Measurements from ENCODE around the gene MPIG6B.

Gene MPIG6B

GRCh38 chr6:31730631-31731086, 7.5 kb downstream of the MPIG6B start:
- Histone ChIP-seq H3F3A (ENCODE audit: control insufficient read depth, insufficient read depth) (peaks cover 33% of the 10 kb centered on the region), H3K9me2 (replicated peaks; ENCODE audit: control insufficient read depth, low read length) (no peaks in the 10 kb centered on the region), H3K36me3 (ENCODE audit: control insufficient read depth, low read length) (peaks cover 76% of the 10 kb centered on the region), H3K4me2 (ENCODE audit: low read length) (peak overlapping the region; percentile 90), H3K4me1 (ENCODE audit: control insufficient read depth, low read length) (peaks cover 55% of the 10 kb centered on the region), H3K27me3 (ENCODE audit: control insufficient read depth, low read length) (no peaks in the 10 kb centered on the region), H3K27ac (ENCODE audit: low read depth, low read length) (no peak overlapping the region), H3K9me3 (ENCODE audit: control insufficient read depth, insufficient read depth, low read length) (no peaks in the 10 kb centered on the region), H4K20me1 (ENCODE audit: control insufficient read depth, insufficient read depth, low read depth, low read length) (peaks cover 13% of the 10 kb centered on the region; the same call in 1 of the 2 replicates), H3K4me3 (ENCODE audit: low read length) (no peak overlapping the region), H3K79me2 (ENCODE audit: control insufficient read depth, low read length) (peaks cover 27% of the 10 kb centered on the region)
- TF ChIP-seq CTCF (IDR thresholded peaks at IDR 0.05; ENCODE audit: low read depth, low read length, poor library complexity, severe bottlenecking), result no peak
- TF ChIP-seq EZH2phosphoT487 (IDR thresholded peaks at IDR 0.05; ENCODE audit: borderline replicate concordance, low read length), result no peak

DNA sequence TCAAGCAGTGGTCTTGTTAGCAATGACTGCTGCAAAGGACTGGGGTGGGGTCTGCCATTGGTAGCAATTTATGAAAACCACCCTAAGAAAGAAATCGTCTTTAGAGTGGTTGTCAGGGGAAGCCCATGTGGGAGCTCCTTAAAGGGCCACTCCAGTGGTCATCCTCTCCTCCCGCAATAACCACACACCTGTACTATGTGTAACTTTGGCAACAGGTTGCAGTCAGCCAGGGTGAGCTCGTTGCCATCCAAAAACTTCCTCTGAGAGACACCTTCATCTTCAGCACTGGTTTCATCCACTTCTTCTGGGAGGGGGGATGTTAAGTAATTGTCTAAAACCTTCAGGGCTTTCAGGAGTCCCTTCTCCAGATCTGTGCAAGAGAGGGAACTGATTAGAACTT, 8.9 kb downstream of the MPIG6B start:
- H3F3A ChIP-seq (ENCODE audit: control insufficient read depth, insufficient read depth), result peaks cover 39% of the 10 kb centered on the region
- no peak overlapping the region for H3K4me3 ChIP-seq (ENCODE audit: low read length)
- no peaks in the 10 kb centered on the region for H3K27me3 ChIP-seq (ENCODE audit: control insufficient read depth, low read length)
- H4K20me1 ChIP-seq (ENCODE audit: control insufficient read depth, insufficient read depth, low read depth, low read length), result peaks cover 13% of the 10 kb centered on the region; the same call in 1 of the 2 replicates
- H3K4me2 ChIP-seq (ENCODE audit: low read length), result no peak overlapping the region
- peaks cover 40% of the 10 kb centered on the region for H3K79me2 ChIP-seq (ENCODE audit: control insufficient read depth, low read length)
- TF ChIP-seq EZH2phosphoT487 (IDR thresholded peaks at IDR 0.05; ENCODE audit: borderline replicate concordance, low read length), result no peak
- TF ChIP-seq CTCF (IDR thresholded peaks at IDR 0.05; ENCODE audit: low read depth, low read length, poor library complexity, severe bottlenecking), result no peak
- H3K9me3 ChIP-seq (ENCODE audit: control insufficient read depth, insufficient read depth, low read length), result no peaks in the 10 kb centered on the region
- no peak overlapping the region for H3K27ac ChIP-seq (ENCODE audit: low read depth, low read length)
- peaks cover 72% of the 10 kb centered on the region for H3K36me3 ChIP-seq (ENCODE audit: control insufficient read depth, low read length)
- H3K4me1 ChIP-seq (ENCODE audit: control insufficient read depth, low read length), result peaks cover 58% of the 10 kb centered on the region
- H3K9me2 ChIP-seq (replicated peaks; ENCODE audit: control insufficient read depth, low read length), result no peaks in the 10 kb centered on the region

DNA sequence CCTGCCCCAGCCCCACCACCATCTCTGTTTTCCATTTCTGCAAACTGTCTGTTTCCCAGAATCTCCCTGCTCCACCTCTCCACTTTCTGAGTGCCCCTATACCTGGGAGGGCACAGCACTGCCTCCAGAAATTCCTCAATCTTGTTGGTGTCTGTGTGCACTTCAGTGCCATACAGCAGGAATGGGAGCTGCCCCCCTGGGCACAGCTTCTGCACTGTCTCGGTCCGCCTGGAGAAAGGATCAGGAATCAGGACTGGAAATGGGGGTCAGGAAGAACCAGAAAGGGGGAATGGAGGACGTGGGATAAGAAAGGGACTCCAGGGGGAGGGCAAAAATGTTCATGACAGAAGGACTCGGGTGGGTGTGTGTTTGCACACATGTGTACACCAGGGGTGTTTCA, 10.6 kb downstream of the MPIG6B start:
- peak overlapping the region; percentile 96; the same call in 1 of the 2 replicates for H3K27ac ChIP-seq (ENCODE audit: low read depth, low read length)
- H3F3A ChIP-seq (ENCODE audit: control insufficient read depth, insufficient read depth), result peaks cover 46% of the 10 kb centered on the region
- H3K27me3 ChIP-seq (ENCODE audit: control insufficient read depth, low read length), result no peaks in the 10 kb centered on the region
- H3K79me2 ChIP-seq (ENCODE audit: control insufficient read depth, low read length), result peaks cover 40% of the 10 kb centered on the region
- peak overlapping the region; percentile 93 for H3K4me2 ChIP-seq (ENCODE audit: low read length)
- H3K4me1 ChIP-seq (ENCODE audit: control insufficient read depth, low read length), result peaks cover 58% of the 10 kb centered on the region
- H3K36me3 ChIP-seq (ENCODE audit: control insufficient read depth, low read length), result peaks cover 59% of the 10 kb centered on the region
- H3K9me3 ChIP-seq (ENCODE audit: control insufficient read depth, insufficient read depth, low read length), result no peaks in the 10 kb centered on the region
- peaks cover 13% of the 10 kb centered on the region; the same call in 1 of the 2 replicates for H4K20me1 ChIP-seq (ENCODE audit: control insufficient read depth, insufficient read depth, low read depth, low read length)
- H3K9me2 ChIP-seq (replicated peaks; ENCODE audit: control insufficient read depth, low read length), result no peaks in the 10 kb centered on the region
- no peak overlapping the region for H3K4me3 ChIP-seq (ENCODE audit: low read length)
- TF ChIP-seq CTCF (IDR thresholded peaks at IDR 0.05; ENCODE audit: low read depth, low read length, poor library complexity, severe bottlenecking) (no peak), EZH2phosphoT487 (IDR thresholded peaks at IDR 0.05; ENCODE audit: borderline replicate concordance, low read length) (no peak)
